ENCODE measurements around the gene ENDOV. TPM values are rescaled to one million over a fixed set of nuclear protein-coding genes. Genes with fewer than 3 reads are reported as not detected.

The ENDOV gene
- total RNA-seq, 4 donors from 2014 or later, result 12.4 to 17.7 (median 15.4) TPM

DNA sequence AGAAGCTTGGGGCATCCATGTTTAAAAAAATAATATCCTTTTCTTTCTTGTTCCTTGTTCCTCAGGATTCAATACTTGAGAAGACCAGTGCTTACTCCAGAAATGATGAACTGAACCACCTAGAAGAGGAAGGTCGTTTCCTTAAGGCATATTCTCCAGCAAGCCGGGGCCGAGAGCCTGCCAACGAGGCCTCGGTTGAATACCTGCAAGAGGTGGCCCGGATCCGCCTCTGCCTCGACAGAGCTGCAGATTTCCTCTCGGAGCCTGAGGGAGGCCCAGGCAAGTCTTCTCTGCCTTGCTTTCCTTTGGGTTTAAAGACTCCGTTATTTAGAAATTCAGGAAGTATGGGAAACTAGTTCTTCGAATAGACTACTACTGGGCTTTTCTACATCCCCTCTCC lies 42.5 kb upstream of the ENDOV start:
- peaks cover 0 to 100% of the 10 kb centered on the region in 2 donors for H3K36me3 ChIP-seq
- H3K9me3 ChIP-seq, result no peaks in the 10 kb centered on the region
- WGBS, 2 donors (ENCODE audit: low coverage in 1 of 2), result 73 to 77% methylated on average over 3 to 6 of the region's 11 CpGs
- no peak overlapping the region for H3K27ac ChIP-seq
- no peak for ATAC-seq
- H3K4me1 ChIP-seq, result no peaks in the 10 kb centered on the region
- H3K27me3 ChIP-seq, result no peaks in the 10 kb centered on the region
- no peak for TF ChIP-seq EP300 (IDR thresholded peaks at IDR 0.05)
- TF ChIP-seq POLR2AphosphoS5 (IDR thresholded peaks at IDR 0.05), result no peak
- TF ChIP-seq, protein P1, sequence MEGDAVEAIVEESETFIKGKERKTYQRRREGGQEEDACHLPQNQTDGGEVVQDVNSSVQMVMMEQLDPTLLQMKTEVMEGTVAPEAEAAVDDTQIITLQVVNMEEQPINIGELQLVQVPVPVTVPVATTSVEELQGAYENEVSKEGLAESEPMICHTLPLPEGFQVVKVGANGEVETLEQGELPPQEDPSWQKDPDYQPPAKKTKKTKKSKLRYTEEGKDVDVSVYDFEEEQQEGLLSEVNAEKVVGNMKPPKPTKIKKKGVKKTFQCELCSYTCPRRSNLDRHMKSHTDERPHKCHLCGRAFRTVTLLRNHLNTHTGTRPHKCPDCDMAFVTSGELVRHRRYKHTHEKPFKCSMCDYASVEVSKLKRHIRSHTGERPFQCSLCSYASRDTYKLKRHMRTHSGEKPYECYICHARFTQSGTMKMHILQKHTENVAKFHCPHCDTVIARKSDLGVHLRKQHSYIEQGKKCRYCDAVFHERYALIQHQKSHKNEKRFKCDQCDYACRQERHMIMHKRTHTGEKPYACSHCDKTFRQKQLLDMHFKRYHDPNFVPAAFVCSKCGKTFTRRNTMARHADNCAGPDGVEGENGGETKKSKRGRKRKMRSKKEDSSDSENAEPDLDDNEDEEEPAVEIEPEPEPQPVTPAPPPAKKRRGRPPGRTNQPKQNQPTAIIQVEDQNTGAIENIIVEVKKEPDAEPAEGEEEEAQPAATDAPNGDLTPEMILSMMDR (IDR thresholded peaks at IDR 0.05), result no peak
- no peak for TF ChIP-seq POLR2A (IDR thresholded peaks at IDR 0.05)
- no peak overlapping the region for H3K4me3 ChIP-seq

DNA sequence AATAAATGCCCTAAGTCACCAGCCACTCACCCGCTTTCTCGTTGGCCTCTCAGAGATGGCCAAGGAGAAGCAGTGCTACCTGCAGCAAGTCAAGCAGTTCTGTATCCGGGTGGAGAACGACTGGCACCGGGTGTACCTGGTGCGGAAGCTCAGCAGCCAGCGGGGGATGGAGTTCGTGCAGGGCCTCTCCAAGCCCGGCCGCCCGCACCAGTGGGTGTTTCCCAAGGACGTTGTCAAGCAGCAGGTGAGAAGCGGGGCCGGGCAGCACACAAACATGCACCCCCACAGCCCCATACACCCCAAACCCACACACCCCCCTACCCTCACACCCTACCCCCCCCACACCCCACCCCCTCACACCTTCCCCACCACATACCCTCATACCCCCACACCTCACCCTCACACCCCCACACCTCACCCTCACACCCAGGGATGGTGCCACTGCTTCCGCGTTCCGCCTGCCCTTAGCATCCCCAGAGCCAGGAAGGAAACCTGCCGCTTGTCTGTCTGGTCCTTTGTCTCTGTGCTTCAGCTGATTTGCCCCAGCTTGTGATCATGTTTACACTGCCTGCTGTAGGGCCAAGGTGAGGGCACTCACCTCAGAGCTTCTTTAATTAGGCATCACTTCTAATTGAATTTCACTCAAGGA lies 41.9 kb upstream of the ENDOV start:
- ATAC-seq, result no peak
- Histone ChIP-seq H3K4me1 (no peaks in the 10 kb centered on the region), H3K9me3 (no peaks in the 10 kb centered on the region), H3K27ac (no peak overlapping the region), H3K4me3 (no peak overlapping the region), H3K36me3 (peaks cover 0 to 100% of the 10 kb centered on the region in 2 donors), H3K27me3 (no peaks in the 10 kb centered on the region)
- TF ChIP-seq POLR2AphosphoS5 (IDR thresholded peaks at IDR 0.05) (no peak), EP300 (IDR thresholded peaks at IDR 0.05) (no peak), POLR2A (IDR thresholded peaks at IDR 0.05) (no peak)
- TF ChIP-seq, protein P1 (IDR thresholded peaks at IDR 0.05), result no peak
- WGBS, 2 donors (ENCODE audit: low coverage in 1 of 2), result 88% methylated on average over 6 of the region's 18 CpGs; no CpG with 5 or more reads in 1 of the 2 donors

DNA sequence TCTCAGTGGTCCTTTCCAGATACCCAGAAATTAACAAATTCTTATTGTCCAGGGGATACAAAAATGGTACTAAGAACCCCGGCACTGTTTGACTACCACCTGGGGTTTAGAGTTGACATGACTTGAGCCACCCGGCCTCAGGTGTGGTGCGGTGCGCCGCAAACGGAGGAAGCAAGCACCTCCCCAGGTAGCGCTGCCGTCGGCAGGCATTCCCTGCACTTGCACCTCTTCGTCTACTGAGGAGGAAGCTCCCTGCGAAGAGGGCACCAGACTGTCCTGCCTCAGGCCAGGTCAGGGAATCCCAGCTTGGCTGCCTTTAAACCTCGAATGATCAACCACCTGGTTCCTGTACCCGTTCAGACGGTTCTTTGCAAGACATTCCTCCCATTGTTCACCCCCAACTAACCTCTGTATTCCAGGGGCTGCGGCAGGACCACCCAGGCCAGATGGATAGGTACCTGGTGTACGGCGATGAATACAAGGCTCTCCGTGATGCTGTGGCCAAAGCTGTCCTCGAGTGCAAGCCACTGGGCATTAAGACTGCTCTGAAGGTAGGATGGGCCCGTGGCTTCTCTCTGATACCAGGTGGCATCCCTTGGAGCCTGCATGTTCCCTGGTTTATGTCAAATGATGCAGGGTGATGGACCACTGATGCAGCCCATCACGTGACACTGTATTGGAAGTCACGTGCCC lies 40.8 kb upstream of the ENDOV start:
- TF ChIP-seq POLR2AphosphoS5 (IDR thresholded peaks at IDR 0.05) (no peak), EP300 (IDR thresholded peaks at IDR 0.05) (no peak), POLR2A (IDR thresholded peaks at IDR 0.05) (no peak)
- TF ChIP-seq, protein P1 (IDR thresholded peaks at IDR 0.05), result no peak
- Histone ChIP-seq H3K4me3 (no peak overlapping the region), H3K4me1 (no peaks in the 10 kb centered on the region), H3K27me3 (no peaks in the 10 kb centered on the region), H3K9me3 (no peaks in the 10 kb centered on the region), H3K27ac (no peak overlapping the region), H3K36me3 (peaks cover 0 to 100% of the 10 kb centered on the region in 2 donors)
- ATAC-seq, result no peak
- WGBS, 2 donors (ENCODE audit: low coverage in 1 of 2), result 91 to 93% methylated on average over 5 to 14 of the region's 22 CpGs

DNA sequence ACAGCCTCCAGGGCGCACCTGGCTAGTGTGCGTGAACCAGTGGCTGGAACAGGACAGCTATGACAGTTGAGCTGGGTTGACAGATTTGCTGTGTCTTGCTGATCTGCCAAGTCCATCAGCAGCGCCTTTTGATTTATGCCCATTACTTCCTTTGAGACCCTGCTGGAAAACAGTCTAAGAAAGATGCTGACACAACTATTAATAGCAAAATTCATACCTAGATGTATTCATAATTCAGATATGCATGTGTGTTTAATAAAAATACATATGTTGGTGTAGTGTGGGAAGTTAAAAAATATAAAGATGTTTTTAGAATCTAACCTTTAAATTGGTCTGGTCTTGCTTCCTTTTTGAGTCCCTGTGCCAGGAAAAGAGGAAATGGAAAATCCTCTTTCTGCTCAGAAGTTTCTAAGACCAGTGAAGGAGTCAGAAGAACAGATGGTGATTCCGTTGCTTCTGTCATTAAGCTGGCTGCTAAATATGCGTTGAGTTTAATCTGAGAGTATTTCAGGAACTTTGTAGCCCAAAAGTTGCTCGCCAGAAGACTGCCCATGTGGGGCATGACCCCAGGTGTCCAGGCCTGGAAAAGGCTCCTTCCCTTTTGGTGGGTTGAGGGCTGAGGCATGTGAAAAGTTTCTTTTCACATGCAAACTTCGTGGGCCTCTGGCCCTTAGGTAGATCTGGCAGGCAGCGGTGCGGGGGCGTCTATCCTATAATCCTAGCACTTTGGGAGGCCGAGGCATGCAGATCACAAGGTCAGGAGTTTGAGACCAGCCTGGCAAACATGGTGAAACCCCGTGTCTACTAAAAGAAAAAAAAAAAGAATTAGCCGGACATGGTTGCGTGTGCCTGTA lies 40.0 kb upstream of the ENDOV start:
- Histone ChIP-seq H3K4me3 (no peak overlapping the region), H3K4me1 (no peaks in the 10 kb centered on the region), H3K27me3 (no peaks in the 10 kb centered on the region), H3K36me3 (peaks cover 0 to 100% of the 10 kb centered on the region in 2 donors), H3K9me3 (no peaks in the 10 kb centered on the region), H3K27ac (no peak overlapping the region)
- WGBS, 2 donors (ENCODE audit: low coverage in 1 of 2), result 43 to 63% methylated on average over 2 to 9 of the region's 14 CpGs
- no peak for ATAC-seq
- TF ChIP-seq POLR2A (IDR thresholded peaks at IDR 0.05) (no peak), POLR2AphosphoS5 (IDR thresholded peaks at IDR 0.05) (no peak), EP300 (IDR thresholded peaks at IDR 0.05) (no peak)
- TF ChIP-seq, protein P1 (IDR thresholded peaks at IDR 0.05), result no peak
